Right atrium auricular region (tissue), 2 donors: ENCODE data around the gene DEGS2. TPM values are rescaled to one million over a fixed set of nuclear protein-coding genes. Genes with fewer than 3 reads are reported as not detected.

Source experiments
- DNase-seq: peaks from one replicate; pipeline ENCODE4 v3.0.0-alpha.2; 2019; ENCODE audit warnings: low spot score
- H3K27ac ChIP-seq, 2 donors: fragments of 200-600 bp; sonication (generic); 1 replicate in 1 of 2; 2 replicates in 1 of 2; pipeline ENCODE4 v1.5.1; 2016 to 2019
- H3K27me3 ChIP-seq, 2 donors: fragments of 200-600 bp; sonication (generic); one replicate each; pipeline versions ENCODE4 v1.5.1 to v1.6.0; 2017 to 2019
- H3K36me3 ChIP-seq: fragments of 200-600 bp; sonication (generic); one replicate; pipeline ENCODE4 v1.5.1; 2016
- H3K4me1 ChIP-seq, 2 donors: fragments of 200-600 bp; sonication (generic); one replicate each; pipeline versions ENCODE4 v1.5.1 to v1.6.0; 2017 to 2019
- H3K4me3 ChIP-seq, 2 donors: fragments of 200-600 bp; sonication (generic); 1 replicate in 1 of 2; 2 replicates in 1 of 2; pipeline ENCODE4 v1.5.1; 2017 to 2019; ENCODE audit warnings: mild to moderate bottlenecking in 1 of 2, moderate library complexity in 1 of 2
- H3K9me3 ChIP-seq, 2 donors: fragments of 200-600 bp; sonication (generic); one replicate each; pipeline ENCODE4 v1.5.1; 2019
- total RNA-seq, 2 donors: library from RNA; depleted of rRNA; stranded (reverse); fragments of >200 nt; gene quantifications; one replicate each; pipeline ENCODE4 v1.1.0, GENCODE V29; 2016
- TF ChIP-seq, protein P1 (sequence below), 2 donors: fragments of 200-600 bp; sonication (generic); IDR thresholded peaks; one replicate each; pipeline ENCODE4 v1.5.1; 2019; ENCODE audit warnings: antibody characterized with exemption in 2 of 2

DEGS2 gene
- total RNA-seq, 2 donors from 2014 or later: not detected

DNA sequence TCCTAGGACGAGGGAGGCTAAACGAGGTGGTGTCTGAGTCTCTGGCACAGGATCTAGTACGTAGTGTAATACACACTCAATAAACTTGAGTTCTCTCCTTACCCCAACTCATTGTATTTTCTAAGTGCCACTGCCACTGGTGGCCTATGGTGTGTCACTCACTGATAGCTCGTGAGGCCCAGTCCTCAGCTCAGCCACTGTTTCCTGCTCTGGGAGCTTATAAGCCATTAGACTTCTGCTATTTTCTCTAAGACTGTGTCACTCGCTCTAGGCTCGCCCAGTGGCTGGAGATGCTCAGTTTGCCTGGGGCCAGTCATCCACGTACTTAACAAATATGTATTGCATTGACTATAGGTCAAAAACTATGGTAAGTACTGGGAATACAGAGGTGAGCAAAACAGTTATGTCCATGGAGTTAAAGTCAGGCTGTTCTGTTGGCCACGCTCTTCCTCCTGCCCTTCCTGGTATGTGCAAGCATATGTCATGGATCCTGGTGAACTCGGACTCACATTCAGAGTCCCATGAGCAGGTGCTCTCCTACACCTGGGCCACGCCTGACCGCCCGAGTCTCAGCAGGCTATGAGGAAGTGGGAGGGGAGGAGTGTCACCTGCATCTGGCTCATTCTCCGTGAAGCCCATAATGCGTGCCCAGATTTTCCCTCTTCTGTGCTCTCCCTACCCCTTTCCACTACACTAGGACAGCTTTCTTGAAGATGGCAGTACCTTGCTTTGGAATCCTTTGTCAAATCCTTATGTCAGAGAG is 41.6 kb downstream of the DEGS2 start:
- TF ChIP-seq, protein P1, sequence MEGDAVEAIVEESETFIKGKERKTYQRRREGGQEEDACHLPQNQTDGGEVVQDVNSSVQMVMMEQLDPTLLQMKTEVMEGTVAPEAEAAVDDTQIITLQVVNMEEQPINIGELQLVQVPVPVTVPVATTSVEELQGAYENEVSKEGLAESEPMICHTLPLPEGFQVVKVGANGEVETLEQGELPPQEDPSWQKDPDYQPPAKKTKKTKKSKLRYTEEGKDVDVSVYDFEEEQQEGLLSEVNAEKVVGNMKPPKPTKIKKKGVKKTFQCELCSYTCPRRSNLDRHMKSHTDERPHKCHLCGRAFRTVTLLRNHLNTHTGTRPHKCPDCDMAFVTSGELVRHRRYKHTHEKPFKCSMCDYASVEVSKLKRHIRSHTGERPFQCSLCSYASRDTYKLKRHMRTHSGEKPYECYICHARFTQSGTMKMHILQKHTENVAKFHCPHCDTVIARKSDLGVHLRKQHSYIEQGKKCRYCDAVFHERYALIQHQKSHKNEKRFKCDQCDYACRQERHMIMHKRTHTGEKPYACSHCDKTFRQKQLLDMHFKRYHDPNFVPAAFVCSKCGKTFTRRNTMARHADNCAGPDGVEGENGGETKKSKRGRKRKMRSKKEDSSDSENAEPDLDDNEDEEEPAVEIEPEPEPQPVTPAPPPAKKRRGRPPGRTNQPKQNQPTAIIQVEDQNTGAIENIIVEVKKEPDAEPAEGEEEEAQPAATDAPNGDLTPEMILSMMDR (IDR thresholded peaks at IDR 0.05): no peak
- no peaks in the 10 kb centered on the region for H3K9me3 ChIP-seq
- H3K4me3 ChIP-seq: no peak overlapping the region
- no peaks in the 10 kb centered on the region for H3K27me3 ChIP-seq
- no peak for DNase-seq
- no peaks in the 10 kb centered on the region for H3K36me3 ChIP-seq
- H3K4me1 ChIP-seq: no peaks in the 10 kb centered on the region
- H3K27ac ChIP-seq: no peak overlapping the region

GRCh38 chr14:100117026-100117425 is 42.4 kb downstream of the DEGS2 start:
- no peak overlapping the region for H3K27ac ChIP-seq
- no peaks in the 10 kb centered on the region for H3K9me3 ChIP-seq
- H3K4me3 ChIP-seq: no peak overlapping the region
- DNase-seq: no peak
- TF ChIP-seq, protein P1 (IDR thresholded peaks at IDR 0.05): no peak
- no peaks in the 10 kb centered on the region for H3K27me3 ChIP-seq
- H3K4me1 ChIP-seq: peaks cover 0 to 4% of the 10 kb centered on the region in 2 donors
- no peaks in the 10 kb centered on the region for H3K36me3 ChIP-seq

DNA sequence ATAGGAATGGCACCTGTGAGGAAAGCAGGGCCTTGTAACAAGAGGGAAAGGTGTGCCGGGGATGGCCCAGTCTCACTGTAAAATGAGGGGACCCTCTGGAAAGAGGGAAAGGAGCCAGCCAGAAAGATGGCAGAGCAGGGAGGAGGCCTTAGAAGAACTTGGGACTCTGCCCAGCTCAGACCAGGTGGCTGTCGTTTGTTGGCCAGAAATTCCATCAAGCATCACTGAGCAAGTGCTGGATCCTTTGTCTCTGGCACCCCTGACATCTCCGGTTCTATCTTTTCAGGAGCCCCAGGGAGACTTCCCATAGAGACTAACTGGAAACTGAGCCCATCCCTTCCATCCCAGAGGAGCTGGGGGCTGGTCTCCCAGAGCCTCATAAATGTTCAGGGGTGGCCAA is 43.3 kb downstream of the DEGS2 start:
- peaks cover 0 to 4% of the 10 kb centered on the region in 2 donors for H3K4me1 ChIP-seq
- no peaks in the 10 kb centered on the region for H3K36me3 ChIP-seq
- H3K9me3 ChIP-seq: no peaks in the 10 kb centered on the region
- no peak for DNase-seq
- H3K27ac ChIP-seq: no peak overlapping the region
- TF ChIP-seq, protein P1 (IDR thresholded peaks at IDR 0.05): no peak
- no peak overlapping the region for H3K4me3 ChIP-seq
- no peaks in the 10 kb centered on the region for H3K27me3 ChIP-seq

DNA sequence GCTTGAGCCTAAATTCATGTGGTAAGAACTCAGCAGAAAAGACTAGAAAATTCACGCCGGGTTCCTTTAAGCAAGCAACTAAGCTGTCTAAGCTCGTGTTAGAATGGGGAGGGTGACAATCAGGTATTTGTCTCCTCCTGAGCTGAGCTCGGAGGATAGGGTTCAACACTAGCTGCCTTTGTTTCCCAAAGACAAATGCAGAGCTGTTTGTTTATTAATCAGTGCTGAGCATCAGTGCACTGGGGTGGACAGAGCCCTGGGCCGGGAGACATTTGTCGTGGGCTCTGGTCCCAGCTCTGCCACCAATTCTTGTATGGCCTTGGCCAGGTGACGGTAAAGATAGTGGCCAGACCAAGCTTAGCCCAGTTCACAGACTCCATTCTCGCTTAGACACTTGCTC is 43.7 kb downstream of the DEGS2 start:
- H3K4me3 ChIP-seq: no peak overlapping the region
- no peaks in the 10 kb centered on the region for H3K27me3 ChIP-seq
- no peak overlapping the region for H3K27ac ChIP-seq
- no peaks in the 10 kb centered on the region for H3K9me3 ChIP-seq
- no peak for DNase-seq
- no peaks in the 10 kb centered on the region for H3K36me3 ChIP-seq
- TF ChIP-seq, protein P1 (IDR thresholded peaks at IDR 0.05): no peak
- H3K4me1 ChIP-seq: peaks cover 0 to 4% of the 10 kb centered on the region in 2 donors

DNA sequence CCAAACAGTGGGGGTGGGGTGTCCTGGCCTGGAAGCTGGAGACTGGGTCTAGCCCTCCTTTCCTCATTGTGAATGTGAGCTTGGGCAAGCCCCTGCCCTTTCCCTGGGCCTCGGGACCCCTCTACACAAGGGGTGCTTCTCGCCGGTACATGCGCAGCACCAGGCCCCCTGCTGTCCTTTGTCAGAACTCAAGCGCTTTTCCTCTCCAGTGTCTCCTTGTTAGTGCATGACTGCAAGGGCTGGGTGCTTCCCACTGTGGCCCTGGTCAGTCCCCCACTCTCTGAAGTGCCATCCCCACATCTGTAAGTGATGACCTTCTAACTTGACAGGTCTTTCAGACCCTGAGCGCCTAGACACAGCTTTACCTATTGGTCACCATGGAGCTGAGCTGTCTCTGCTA is 44.2 kb downstream of the DEGS2 start:
- Histone ChIP-seq H3K9me3 (no peaks in the 10 kb centered on the region), H3K4me3 (no peak overlapping the region), H3K27ac (no peak overlapping the region), H3K27me3 (no peaks in the 10 kb centered on the region), H3K4me1 (peaks cover 0 to 4% of the 10 kb centered on the region in 2 donors), H3K36me3 (no peaks in the 10 kb centered on the region)
- TF ChIP-seq, protein P1 (IDR thresholded peaks at IDR 0.05): no peak
- no peak for DNase-seq
